Mucosa of descending colon (tissue), 3 donors: ENCODE results near the gene DCP1A. TPM values are rescaled to one million over a fixed set of nuclear protein-coding genes. Genes with fewer than 3 reads are reported as not detected.

Experiments
- ATAC-seq: fragments of 200-7000 bp; cut with Tn5 transposase; one replicate; pipeline ENCODE4 v1.9.1; 2020; ENCODE audit warnings: mild to moderate bottlenecking, moderate library complexity
- DNase-seq, 3 donors: peaks; one replicate each; pipeline ENCODE4 v3.0.0-alpha.2; 2020
- H3K36me3 ChIP-seq: fragments of 200-600 bp; one replicate; pipeline ENCODE4 v1.8.0; 2021; ENCODE audit warnings: low read depth, mild to moderate bottlenecking
- H3K4me1 ChIP-seq: fragments of 200-600 bp; one replicate; pipeline ENCODE4 v1.8.0; 2021; ENCODE audit warnings: low read depth, mild to moderate bottlenecking
- H3K4me3 ChIP-seq: fragments of 200-600 bp; one replicate; pipeline ENCODE4 v1.8.0; 2021; ENCODE audit warnings: mild to moderate bottlenecking
- H3K9me3 ChIP-seq: fragments of 200-600 bp; one replicate; pipeline ENCODE4 v1.8.0; 2021; ENCODE audit warnings: mild to moderate bottlenecking
- CTCF ChIP-seq: fragments of 200-600 bp; IDR thresholded peaks from one replicate; pipeline ENCODE4 v1.8.0; 2022; ENCODE audit warnings: antibody characterized with exemption, mild to moderate bottlenecking
- intact Hi-C, 2 donors: fragments of 100-400 bp; cut with DNase I in 1 of 2; cut with micrococcal nuclease in 1 of 2; formaldehyde crosslinking; loops; one replicate each; pipeline versions ENCODE4 v1.11.0 to v1.11.1; 2022; cut with DNase I, micrococcal nuclease
- long read RNA-seq, 2 donors: library from polyadenylated mRNA; unstranded; transcript quantifications; one replicate each; pipeline ENCODE4 v2.0.0, GENCODE V29; 2019 to 2021
- total RNA-seq, 3 donors: library from RNA; stranded (reverse); fragmentation: NEBNext Ultra II Directional in 2 of 3; extraction: Animal tissue kit (Norgen Biotek cat#: 25700) in 2 of 3; gene quantifications; one replicate each; pipeline versions ENCODE4 v1.2.1 to v1.2.4, GENCODE V29; 2021 to 2023
- donor health status: DM: no; HTN: no; CAD: no; lungs with moderate emphysema.
- donor health status: DM: no; HTN: no; CAD: no.
- donor health status: DM: no; HTN: yes; CAD: no.

The DCP1A gene
- total RNA-seq, result 10 to 100 TPM; 20.7 to 28.2 (median 21.3) TPM
- long read RNA-seq, donor 1, full-length matches to known transcripts, result 19 of 24 reads
- long read RNA-seq, donor 1, partial matches to known transcripts, result 2 of 24 reads
- long read RNA-seq, donor 1, other reads (novel, unspliced or antisense), result 3 of 24 reads
- long read RNA-seq, donor 2, full-length matches to known transcripts, result 6 of 10 reads
- long read RNA-seq, donor 2, partial matches to known transcripts, result 0 of 10 reads
- long read RNA-seq, donor 2, other reads (novel, unspliced or antisense), result 4 of 10 reads

DNA sequence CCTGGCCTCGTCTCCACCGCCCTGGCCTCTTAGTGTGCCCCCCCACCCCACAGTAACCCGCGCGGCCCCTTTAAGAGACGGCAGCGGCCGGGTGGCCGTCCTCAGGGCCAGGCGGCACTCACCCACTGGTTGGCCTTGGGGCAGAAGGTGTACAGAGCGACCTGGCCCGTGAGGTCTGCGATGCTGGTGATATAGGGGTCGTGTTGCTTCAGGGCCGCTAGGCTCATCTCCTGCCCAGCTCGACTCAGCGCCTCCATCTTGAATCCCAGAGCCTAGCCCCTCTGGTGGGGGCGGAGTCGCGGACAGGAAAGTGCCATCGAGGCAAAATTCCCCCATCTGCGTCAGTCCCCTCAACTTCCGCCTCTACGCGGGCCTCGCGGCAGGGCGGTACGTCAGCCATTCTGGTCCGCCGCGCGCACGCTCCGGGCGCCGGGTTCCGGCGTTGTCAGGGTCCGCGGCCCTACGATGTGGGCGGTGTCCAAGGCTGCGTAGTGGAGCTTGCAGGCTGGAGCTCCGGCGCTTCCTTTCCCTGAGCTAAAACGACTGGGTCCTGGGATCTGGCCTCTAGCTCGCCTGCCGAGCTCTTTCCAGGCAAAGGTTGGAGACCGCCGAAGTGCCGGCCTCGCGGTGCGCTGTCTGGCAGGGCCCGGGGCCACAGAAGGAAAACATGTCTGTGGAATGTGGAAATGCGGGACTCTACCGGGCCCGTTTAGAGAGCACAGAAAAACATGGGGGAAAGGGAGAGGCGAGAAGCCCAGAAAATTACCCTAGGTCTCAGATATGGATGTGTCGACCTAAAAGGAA is at the start of gene DCP1A:
Gene DCP1A, minus strand, starts transcription at position 283 of the 804 bp plus-strand sequence. Its CDS starts 26 bp downstream, at position 257.
- intact Hi-C loops, result no loop called here
- peaks cover 19% of the 10 kb centered on the region for H3K4me1 ChIP-seq
- TF ChIP-seq CTCF, result peak; percentile 7
- peaks cover 4% of the 10 kb centered on the region for H3K36me3 ChIP-seq
- peak; percentile 98 for ATAC-seq
- DNase-seq, result peak; percentile 96 to 98 (median 97)
- no peaks in the 10 kb centered on the region for H3K9me3 ChIP-seq
- H3K4me3 ChIP-seq, result peak within 1 kb of the TSS; percentile 94

DNA sequence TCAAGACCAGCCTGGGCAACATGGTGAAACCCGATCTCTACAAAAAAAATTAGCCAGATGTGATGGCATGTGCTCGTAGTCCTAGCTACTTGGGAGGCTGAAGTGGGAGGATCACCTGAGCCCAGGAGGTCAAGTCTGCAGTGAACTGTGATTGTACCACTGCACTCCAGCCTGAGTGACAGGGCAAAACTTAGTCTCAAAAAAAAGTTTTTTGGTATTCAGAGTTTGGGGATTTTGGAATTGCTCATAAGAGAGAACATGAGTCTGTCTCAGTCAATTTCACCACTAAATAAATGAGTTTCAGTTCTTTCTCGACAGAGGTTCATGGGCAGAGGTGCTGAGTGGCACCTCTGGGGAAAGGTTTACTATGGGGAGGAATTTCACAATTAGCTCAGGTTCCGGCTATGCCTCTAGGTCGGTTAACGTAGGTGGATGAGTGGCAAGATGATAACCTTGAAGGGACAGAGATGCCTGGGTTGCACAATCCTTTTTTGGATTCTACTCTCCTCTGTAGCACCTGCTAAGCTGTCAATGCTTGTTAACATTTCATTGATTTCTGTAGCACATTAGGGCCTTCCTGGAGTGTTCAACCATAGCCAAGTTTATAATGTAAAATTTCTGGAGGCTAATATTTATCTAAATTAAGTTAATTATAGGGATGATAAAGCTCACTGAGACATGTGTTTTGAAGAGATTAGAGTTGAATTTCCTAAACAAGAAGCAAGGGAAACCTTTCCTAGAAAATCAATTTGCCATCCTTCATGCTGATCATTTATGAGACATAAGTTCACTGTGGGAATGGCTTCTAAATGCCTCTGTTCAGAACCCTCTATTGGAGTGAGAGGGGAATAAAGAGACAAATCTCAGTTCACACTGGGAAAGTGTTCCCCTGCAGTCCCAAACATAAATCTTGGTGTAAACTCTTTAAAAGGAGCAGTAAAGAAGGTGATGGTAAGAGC is 37.4 kb upstream of the DCP1A start:
- Histone ChIP-seq H3K36me3 (no peaks in the 10 kb centered on the region), H3K4me1 (no peaks in the 10 kb centered on the region), H3K9me3 (no peaks in the 10 kb centered on the region), H3K4me3 (no peak overlapping the region)
- no peak for ATAC-seq
- intact Hi-C loops, result no loop called here
- DNase-seq, result no peak
- no peak for TF ChIP-seq CTCF

GRCh38 chr3:53382106-53382505 is 34.8 kb upstream of the DCP1A start:
- Histone ChIP-seq H3K4me1 (no peaks in the 10 kb centered on the region), H3K36me3 (no peaks in the 10 kb centered on the region), H3K9me3 (no peaks in the 10 kb centered on the region), H3K4me3 (no peak overlapping the region)
- intact Hi-C loops, result no loop called here
- DNase-seq (no peak), ATAC-seq (no peak)
- no peak for TF ChIP-seq CTCF

DNA sequence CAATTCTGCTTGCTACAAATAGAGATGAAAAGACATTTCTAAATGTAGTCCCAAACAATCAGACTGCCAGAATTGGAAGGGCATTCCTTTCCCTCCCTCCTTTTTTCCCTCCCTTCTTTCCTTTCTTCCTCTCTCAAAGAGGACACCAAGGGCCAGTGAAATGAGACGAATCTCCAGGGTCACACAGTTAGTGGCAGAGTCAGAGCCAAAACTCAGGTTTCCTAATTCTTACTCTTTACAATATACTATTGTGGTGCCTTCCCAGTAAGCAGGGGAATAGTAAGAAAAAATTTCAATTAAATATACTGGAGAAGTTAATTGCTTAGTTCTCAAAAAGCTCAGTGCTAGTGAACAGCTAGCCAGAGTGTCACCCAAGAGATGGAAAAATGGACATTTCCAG is 33.0 kb upstream of the DCP1A start:
- H3K9me3 ChIP-seq, result no peaks in the 10 kb centered on the region
- TF ChIP-seq CTCF, result no peak
- H3K4me3 ChIP-seq, result no peak overlapping the region
- no peak for DNase-seq
- ATAC-seq, result no peak
- intact Hi-C loops, result no loop called here
- no peaks in the 10 kb centered on the region for H3K4me1 ChIP-seq
- no peaks in the 10 kb centered on the region for H3K36me3 ChIP-seq

- no peak for TF ChIP-seq CTCF
- intact Hi-C loops, result loop anchor here (5.0 kb wide), 2 partner anchors 322 to 332 kb away; no protein-coding TSS in a partner anchor
- Histone ChIP-seq H3K9me3 (no peaks in the 10 kb centered on the region), H3K4me1 (no peaks in the 10 kb centered on the region), H3K4me3 (no peak overlapping the region), H3K36me3 (no peaks in the 10 kb centered on the region)
- ATAC-seq, result no peak
- DNase-seq, result no peak
Observed at GRCh38 chr3:53379898-53380297, 32.6 kb upstream of the DCP1A start.
